ENCODE results near the gene ASCL4. TPM values are rescaled to one million over a fixed set of nuclear protein-coding genes. Genes with fewer than 3 reads are reported as not detected.

The ASCL4 gene
- total and polyA plus RNA-seq, 2 of the 4 experiments (the other 2 are of a cell fraction): not detected

GRCh38 chr12:107822356-107822755 lies 47.9 kb downstream of the ASCL4 start:
- H3K4ac ChIP-seq (ENCODE audit: low read depth, low read length): no peak overlapping the region
- no TSS peak for BruUV-seq (replicated peaks)

More at GRCh38 chr12:107822356-107822755, 47.9 kb downstream of the ASCL4 start:
- 0% methylated on average over 1 of the region's 8 CpGs; no CpG with 5 or more reads in 1 of the 2 experiments for WGBS, 2 experiments (ENCODE audit: extremely low coverage in 2 of 2, insufficient read length in 1 of 2)
- Histone ChIP-seq H3K14ac (replicated peaks; ENCODE audit: low read depth, low read length) (no peak overlapping the region), H3K9me3 (ENCODE audit: control insufficient read depth, insufficient read depth, low read length) (peaks cover 4% of the 10 kb centered on the region; the same call in 1 of the 2 replicates), H3K4me3 (ENCODE audit: insufficient read depth, low read depth, low read length) (no peak overlapping the region), H2AK5ac (ENCODE audit: low read depth, low read length) (no peak overlapping the region), H3K4me2 (ENCODE audit: low read depth, low read length) (no peak overlapping the region), H3K9ac (ENCODE audit: low read depth, low read length) (no peak overlapping the region), H3K36me3 (ENCODE audit: control insufficient read depth, insufficient read depth, low read length) (no peaks in the 10 kb centered on the region), H3K79me1 (ENCODE audit: low read depth in 1 of 2, low read length in 2 of 2) (no peaks in the 10 kb centered on the region), H2AFZ (replicated peaks; ENCODE audit: low read length, poor library complexity) (no peak overlapping the region), H3K27me3 (ENCODE audit: control insufficient read depth, insufficient read depth, low read length) (no peaks in the 10 kb centered on the region), H3K23ac (ENCODE audit: low read depth, low read length) (no peak overlapping the region), H2BK5ac (ENCODE audit: low read depth, low read length, poor library complexity, severe bottlenecking) (no peak overlapping the region), H2BK120ac (ENCODE audit: low read depth, low read length) (no peak overlapping the region), H4K8ac (ENCODE audit: low read depth in 2 of 2, low read length in 2 of 2) (no peak overlapping the region), H3K18ac (ENCODE audit: low read depth, low read length) (no peak overlapping the region), H3K4me1 (ENCODE audit: control insufficient read depth, insufficient read depth, low read length) (no peaks in the 10 kb centered on the region), H4K20me1 (ENCODE audit: insufficient read depth, low read length) (no peaks in the 10 kb centered on the region), H4K91ac (ENCODE audit: insufficient read depth, low read depth, low read length) (no peak overlapping the region), H4K5ac (ENCODE audit: low read depth, low read length) (no peak overlapping the region), H3K56ac (ENCODE audit: extremely low read depth, insufficient read depth, low read length) (no peak overlapping the region), H3K9me1 (ENCODE audit: insufficient read depth, low read length) (no peaks in the 10 kb centered on the region), H2AK9ac (replicated peaks; ENCODE audit: low read depth, low read length, poor library complexity) (no peak overlapping the region), H2BK15ac (ENCODE audit: low read depth, low read length) (no peak overlapping the region), H3K27ac (ENCODE audit: insufficient read depth, low read length) (no peak overlapping the region), H2BK20ac (ENCODE audit: low read depth, low read length) (no peak overlapping the region)
- no peak for DNase-seq
- intact Hi-C loops (cut with micrococcal nuclease): no loop called here
- POLR2A ChIA-PET (ENCODE audit: unreplicated experiment): no interaction called here
- TF ChIP-seq CTCF (conservative IDR thresholded peaks at IDR 0.05; ENCODE audit: low read depth, low read length): no peak
- no peak for TF ChIP-seq FOS (IDR thresholded peaks at IDR 0.05; ENCODE audit: low read depth, low read length)
- TF ChIP-seq SMC3 (IDR thresholded peaks at IDR 0.05; ENCODE audit: low read depth, low read length): no peak
- TF ChIP-seq MXI1 (IDR thresholded peaks at IDR 0.05; ENCODE audit: borderline replicate concordance, low read depth, low read length): no peak
- no peak for TF ChIP-seq CEBPB (IDR thresholded peaks at IDR 0.05; ENCODE audit: low read depth, low read length)
- no peak for TF ChIP-seq MAFK (IDR thresholded peaks at IDR 0.05; ENCODE audit: low read depth, low read length)
- no peak for TF ChIP-seq RAD21 (IDR thresholded peaks at IDR 0.05; ENCODE audit: low read length)
- no peak for TF ChIP-seq NFE2L2 (IDR thresholded peaks at IDR 0.05; ENCODE audit: low read depth, low read length)
- no peak for TF ChIP-seq BHLHE40 (IDR thresholded peaks at IDR 0.05; ENCODE audit: low read depth, low read length)
- TF ChIP-seq MAZ (IDR thresholded peaks at IDR 0.05; ENCODE audit: borderline replicate concordance, low read depth, low read length): no peak
- no peak for TF ChIP-seq ELK1 (IDR thresholded peaks at IDR 0.05; ENCODE audit: borderline replicate concordance, low read depth, low read length)
- no peak for TF ChIP-seq RCOR1 (IDR thresholded peaks at IDR 0.05; ENCODE audit: insufficient replicate concordance, low read length)
- TF ChIP-seq CHD1 (IDR thresholded peaks at IDR 0.05; ENCODE audit: low read depth, low read length): no peak
- no peak for TF ChIP-seq USF2 (IDR thresholded peaks at IDR 0.05; ENCODE audit: low read depth, low read length)
- no peak for TF ChIP-seq RFX5 (IDR thresholded peaks at IDR 0.05; ENCODE audit: low read depth, low read length)
- TF ChIP-seq POLR2A (IDR thresholded peaks at IDR 0.05; ENCODE audit: low read depth, low read length): no peak
- CTCF ChIA-PET: no interaction called here
- in situ Hi-C loops (cut with MboI; ENCODE audit: low sequenced_read_pairs): no loop called here
- no peak for ATAC-seq (ENCODE audit: low read depth)
- dilution Hi-C loops (cut with HindIII; ENCODE audit: low sequenced_read_pairs, unreplicated experiment): no loop called here

Data from IMR-90 (cell line).